Measurements from ENCODE around the gene MSH3. TPM values are rescaled to one million over a fixed set of nuclear protein-coding genes. Genes with fewer than 3 reads are reported as not detected.
"Not testable (repeated sequence)": the region's sequence is repeated elsewhere in the genome, so short reads cannot be mapped to it uniquely, and the experiment has no call there.

MSH3 gene
- total RNA-seq, 4 donors from 2014 or later: 10.0 to 16.8 (median 13.1) TPM

- ATAC-seq (ENCODE audit: low FRiP score): no peak
- TF ChIP-seq, protein P1, sequence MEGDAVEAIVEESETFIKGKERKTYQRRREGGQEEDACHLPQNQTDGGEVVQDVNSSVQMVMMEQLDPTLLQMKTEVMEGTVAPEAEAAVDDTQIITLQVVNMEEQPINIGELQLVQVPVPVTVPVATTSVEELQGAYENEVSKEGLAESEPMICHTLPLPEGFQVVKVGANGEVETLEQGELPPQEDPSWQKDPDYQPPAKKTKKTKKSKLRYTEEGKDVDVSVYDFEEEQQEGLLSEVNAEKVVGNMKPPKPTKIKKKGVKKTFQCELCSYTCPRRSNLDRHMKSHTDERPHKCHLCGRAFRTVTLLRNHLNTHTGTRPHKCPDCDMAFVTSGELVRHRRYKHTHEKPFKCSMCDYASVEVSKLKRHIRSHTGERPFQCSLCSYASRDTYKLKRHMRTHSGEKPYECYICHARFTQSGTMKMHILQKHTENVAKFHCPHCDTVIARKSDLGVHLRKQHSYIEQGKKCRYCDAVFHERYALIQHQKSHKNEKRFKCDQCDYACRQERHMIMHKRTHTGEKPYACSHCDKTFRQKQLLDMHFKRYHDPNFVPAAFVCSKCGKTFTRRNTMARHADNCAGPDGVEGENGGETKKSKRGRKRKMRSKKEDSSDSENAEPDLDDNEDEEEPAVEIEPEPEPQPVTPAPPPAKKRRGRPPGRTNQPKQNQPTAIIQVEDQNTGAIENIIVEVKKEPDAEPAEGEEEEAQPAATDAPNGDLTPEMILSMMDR (IDR thresholded peaks at IDR 0.05): no peak
- DNase-seq (ENCODE audit: low spot score): no peak
Observed at GRCh38 chr5:80654054-80654390, 430 bp upstream of the MSH3 start.

- ATAC-seq (ENCODE audit: low FRiP score) (no peak), DNase-seq (ENCODE audit: low spot score) (no peak)
- TF ChIP-seq, protein P1 (IDR thresholded peaks at IDR 0.05): no peak
Observed at GRCh38 chr5:80655231-80655774, 851 bp downstream of the MSH3 start.

DNA sequence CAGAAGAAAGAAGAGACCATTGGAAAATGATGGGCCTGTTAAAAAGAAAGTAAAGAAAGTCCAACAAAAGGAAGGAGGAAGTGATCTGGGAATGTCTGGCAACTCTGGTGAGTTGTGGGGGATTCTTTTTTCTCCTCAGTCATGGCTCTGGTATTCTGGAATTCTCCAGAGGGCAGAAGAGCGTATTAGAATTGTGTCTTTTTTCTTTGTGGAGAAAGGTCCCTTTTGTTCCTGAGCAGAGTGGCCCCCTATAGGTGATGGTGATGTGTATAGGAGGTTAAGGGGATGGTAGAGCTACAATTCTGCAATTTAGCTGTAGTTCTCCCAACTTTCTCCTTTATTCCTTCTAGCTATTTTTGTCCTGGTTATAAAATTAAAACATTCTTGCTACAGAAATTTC lies 2.0 kb downstream of the MSH3 start:
- no peak for DNase-seq (ENCODE audit: low spot score)
- ATAC-seq (ENCODE audit: low FRiP score): no peak
- TF ChIP-seq, protein P1 (IDR thresholded peaks at IDR 0.05): no peak

- no peak for ATAC-seq (ENCODE audit: low FRiP score)
- no peak for DNase-seq (ENCODE audit: low spot score)
- TF ChIP-seq, protein P1 (IDR thresholded peaks at IDR 0.05): no peak
Observed at GRCh38 chr5:80659106-80659505, 4.7 kb downstream of the MSH3 start.

- not testable (repeated sequence) for DNase-seq (ENCODE audit: low spot score); ATAC-seq (ENCODE audit: low FRiP score)
Observed at GRCh38 chr5:80660661-80661060, 6.2 kb downstream of the MSH3 start.

DNA sequence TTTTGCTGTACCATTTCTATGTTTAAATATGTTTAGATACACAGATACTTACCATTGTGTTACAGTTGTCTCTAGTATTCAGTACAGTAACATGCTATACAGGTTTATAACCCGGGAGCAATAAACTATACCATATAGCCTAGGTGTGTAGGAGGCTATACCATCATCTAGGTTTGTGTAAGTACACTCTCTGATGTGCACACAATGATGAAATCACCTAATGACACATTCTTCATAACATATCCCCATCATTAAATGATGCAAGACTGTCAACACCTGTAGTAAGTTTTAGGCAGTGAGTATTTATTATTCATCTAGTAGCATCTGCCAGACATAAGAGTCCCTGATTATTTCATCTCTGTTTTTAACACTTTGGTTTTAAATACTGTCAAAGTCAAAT lies 7.7 kb downstream of the MSH3 start:
- TF ChIP-seq, protein P1 (IDR thresholded peaks at IDR 0.05): no peak
- ATAC-seq (ENCODE audit: low FRiP score) (no peak), DNase-seq (ENCODE audit: low spot score) (no peak)

- TF ChIP-seq, protein P1 (IDR thresholded peaks at IDR 0.05): no peak
- no peak for ATAC-seq (ENCODE audit: low FRiP score)
- DNase-seq (ENCODE audit: low spot score): no peak
Observed at GRCh38 chr5:80665057-80665456, 10.6 kb downstream of the MSH3 start.

- DNase-seq (ENCODE audit: low spot score) (no peak), ATAC-seq (ENCODE audit: low FRiP score) (peak; percentile 49)
- TF ChIP-seq, protein P1 (IDR thresholded peaks at IDR 0.05): no peak
Observed at GRCh38 chr5:80667384-80667783, 12.9 kb downstream of the MSH3 start.

Measured in omental fat pad (tissue), 4 donors.